OCI-LY1 (cell line): Measurements from ENCODE around the gene NEUROG2.

ENCODE experiments used
- EZH2 ChIP-seq: fragments of 200-600 bp; sonication (generic), shearing (Covaris generic); IDR thresholded peaks from 2 replicates; pipeline ENCODE4 v1.8.0; 2017; ENCODE audit warnings: borderline replicate concordance, mixed run types, mild to moderate bottlenecking, antibody characterized with exemption, low read length, moderate library complexity, mixed read lengths
- TF ChIP-seq, protein P1 (sequence below): fragments of 200-600 bp; sonication (generic), shearing (Covaris generic); IDR thresholded peaks from 2 replicates; pipeline ENCODE4 v1.5.1; 2017; ENCODE audit warnings: mild to moderate bottlenecking, antibody characterized with exemption, low read length, moderate library complexity, mixed read lengths

DNA sequence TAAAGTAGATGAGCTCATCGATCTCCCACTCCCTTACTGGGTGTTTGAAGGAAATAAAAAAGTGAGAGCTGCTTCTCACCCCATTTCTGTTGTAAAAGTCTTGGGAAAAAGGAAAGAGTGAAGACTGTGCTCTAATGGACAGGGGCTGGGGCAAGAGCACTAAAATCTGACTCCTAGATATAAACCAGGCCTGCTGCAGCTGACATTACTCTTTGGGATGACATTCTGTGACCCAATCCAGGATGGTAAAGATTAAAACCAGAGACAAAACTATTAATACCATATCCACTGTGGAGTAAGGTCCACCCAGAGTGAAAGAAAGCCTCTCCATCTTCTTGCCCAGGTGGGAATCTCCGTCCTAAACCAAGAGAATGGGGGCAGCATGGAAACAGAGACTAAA, 20.1 kb upstream of the NEUROG2 start:
- TF ChIP-seq, protein P1, sequence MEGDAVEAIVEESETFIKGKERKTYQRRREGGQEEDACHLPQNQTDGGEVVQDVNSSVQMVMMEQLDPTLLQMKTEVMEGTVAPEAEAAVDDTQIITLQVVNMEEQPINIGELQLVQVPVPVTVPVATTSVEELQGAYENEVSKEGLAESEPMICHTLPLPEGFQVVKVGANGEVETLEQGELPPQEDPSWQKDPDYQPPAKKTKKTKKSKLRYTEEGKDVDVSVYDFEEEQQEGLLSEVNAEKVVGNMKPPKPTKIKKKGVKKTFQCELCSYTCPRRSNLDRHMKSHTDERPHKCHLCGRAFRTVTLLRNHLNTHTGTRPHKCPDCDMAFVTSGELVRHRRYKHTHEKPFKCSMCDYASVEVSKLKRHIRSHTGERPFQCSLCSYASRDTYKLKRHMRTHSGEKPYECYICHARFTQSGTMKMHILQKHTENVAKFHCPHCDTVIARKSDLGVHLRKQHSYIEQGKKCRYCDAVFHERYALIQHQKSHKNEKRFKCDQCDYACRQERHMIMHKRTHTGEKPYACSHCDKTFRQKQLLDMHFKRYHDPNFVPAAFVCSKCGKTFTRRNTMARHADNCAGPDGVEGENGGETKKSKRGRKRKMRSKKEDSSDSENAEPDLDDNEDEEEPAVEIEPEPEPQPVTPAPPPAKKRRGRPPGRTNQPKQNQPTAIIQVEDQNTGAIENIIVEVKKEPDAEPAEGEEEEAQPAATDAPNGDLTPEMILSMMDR: no peak
- TF ChIP-seq EZH2: no peak
